Uterus (tissue), 4 donors: Measurements from ENCODE around the gene UBE2D3. TPM values are rescaled to one million over a fixed set of nuclear protein-coding genes. Genes with fewer than 3 reads are reported as not detected.

Experiments
- DNase-seq, 2 donors: peaks; one replicate each; pipeline ENCODE4 v3.0.0-alpha.2; 2019 to 2020
- H3K27ac ChIP-seq, 2 donors: fragments of 200-600 bp; sonication (generic); 1 replicate in 1 of 2; 2 replicates in 1 of 2; pipeline ENCODE4 v1.5.1; 2016 to 2018
- H3K27me3 ChIP-seq, 2 donors: fragments of 200-600 bp; sonication (generic); one replicate each; pipeline ENCODE4 v1.5.1; 2018 to 2019; ENCODE audit warnings: control low read depth in 1 of 2
- H3K36me3 ChIP-seq, 2 donors: fragments of 200-600 bp; sonication (generic); one replicate each; pipeline ENCODE4 v1.5.1; 2019; ENCODE audit warnings: control low read depth in 1 of 2
- H3K4me1 ChIP-seq, 2 donors: fragments of 200-600 bp; sonication (generic); one replicate each; pipeline ENCODE4 v1.5.1; 2018 to 2019; ENCODE audit warnings: control low read depth in 1 of 2
- H3K4me3 ChIP-seq, 2 donors: fragments of 200-600 bp; sonication (generic); 1 replicate in 1 of 2; 2 replicates in 1 of 2; pipeline ENCODE4 v1.5.1; 2018 to 2019; ENCODE audit warnings: mild to moderate bottlenecking in 1 of 2
- H3K9me3 ChIP-seq, 2 donors: fragments of 200-600 bp; sonication (generic); one replicate each; pipeline ENCODE4 v1.5.1; 2019; ENCODE audit warnings: control low read depth in 1 of 2
- CTCF ChIP-seq, 4 experiments: fragments of 200-600 bp in 2 of 4; fragments of 450-650 bp in 2 of 4; sonication (generic) in 2 of 4; IDR thresholded peaks; one replicate each; pipeline ENCODE4 v1.5.1; 2016 to 2019; ENCODE audit warnings: antibody characterized with exemption in 4 of 4, mild to moderate bottlenecking in 2 of 4, moderate library complexity in 1 of 4
- POLR2A ChIP-seq, 2 donors: fragments of 450-650 bp; IDR thresholded peaks; one replicate each; pipeline ENCODE4 v1.6.1; 2016; ENCODE audit warnings: antibody characterized with exemption in 2 of 2, mild to moderate bottlenecking in 1 of 2, moderate library complexity in 1 of 2
- intact Hi-C: fragments of 100-400 bp; cut with DNase I; formaldehyde crosslinking; loops from one replicate; pipeline ENCODE4 v1.15.1; 2023; ENCODE audit warnings: low total_unique reads
- total RNA-seq, 4 donors: library from RNA; depleted of rRNA in 3 of 4; stranded (reverse); fragments of >200 nt in 3 of 4; gene quantifications; one replicate each; pipeline versions ENCODE4 v1.1.0 to v1.2.4, GENCODE V29; 2014 to 2023
- donor health status: DM: yes; HTN: yes; CAD: no.

The UBE2D3 gene
- total RNA-seq: 100 to 1,000 TPM; 261 to 496 (median 294) TPM

GRCh38 chr4:102826890-102827673 is at the start of gene UBE2D3:
TSS of gene UBE2D3 (minus strand) at chr4:102827551. CDS start at chr4:102826508, 1,043 bp downstream.
- DNase-seq: peak; percentile 95 to 96
- TF ChIP-seq CTCF (IDR thresholded peaks at IDR 0.05) (no peak), POLR2A (IDR thresholded peaks at IDR 0.05) (peak; percentile 50 to 88)
- Histone ChIP-seq H3K27me3 (no peaks in the 10 kb centered on the region), H3K9me3 (no peaks in the 10 kb centered on the region), H3K27ac (peak within 1 kb of the TSS; percentile 98 to 99), H3K36me3 (no peaks in the 10 kb centered on the region), H3K4me3 (peak within 1 kb of the TSS; percentile 60 to 85), H3K4me1 (peaks cover 0 to 4% of the 10 kb centered on the region in 2 donors)
- intact Hi-C loops: loop anchor here (2.0 to 10.0 kb wide), 2 partner anchors 42 to 62 kb away; partner anchors contain the start of genes CISD2 and MANBA

GRCh38 chr4:102871772-102872171 is 44.4 kb upstream of the UBE2D3 start:
- intact Hi-C loops: no loop called here
- no peaks in the 10 kb centered on the region for H3K36me3 ChIP-seq
- no peak overlapping the region for H3K27ac ChIP-seq
- TF ChIP-seq CTCF (IDR thresholded peaks at IDR 0.05): no peak
- TF ChIP-seq POLR2A (IDR thresholded peaks at IDR 0.05): no peak
- H3K4me3 ChIP-seq: no peak overlapping the region
- H3K27me3 ChIP-seq: no peaks in the 10 kb centered on the region
- H3K4me1 ChIP-seq: peaks cover 0 to 8% of the 10 kb centered on the region in 2 donors
- no peak for DNase-seq
- no peaks in the 10 kb centered on the region for H3K9me3 ChIP-seq

GRCh38 chr4:102869569-102870197 is 42.3 kb upstream of the UBE2D3 start:
- no peak for DNase-seq
- Histone ChIP-seq H3K27ac (peak overlapping the region; percentile 95 to 98), H3K36me3 (no peaks in the 10 kb centered on the region), H3K9me3 (no peaks in the 10 kb centered on the region), H3K27me3 (no peaks in the 10 kb centered on the region), H3K4me3 (peak overlapping the region; percentile 52 to 56), H3K4me1 (peaks cover 0 to 8% of the 10 kb centered on the region in 2 donors)
- no peak for TF ChIP-seq POLR2A (IDR thresholded peaks at IDR 0.05)
- no peak for TF ChIP-seq CTCF (IDR thresholded peaks at IDR 0.05)
- intact Hi-C loops: loop anchor here (2.0 kb wide), 1 partner anchor 43 kb away; the partner anchor contains the start of gene UBE2D3

- peak; percentile 90 to 91 for DNase-seq
- Histone ChIP-seq H3K4me3 (peak within 1 kb of the TSS; percentile 52 to 56), H3K36me3 (no peaks in the 10 kb centered on the region), H3K27me3 (no peaks in the 10 kb centered on the region), H3K4me1 (peaks cover 0 to 8% of the 10 kb centered on the region in 2 donors), H3K9me3 (no peaks in the 10 kb centered on the region), H3K27ac (peak within 1 kb of the TSS; percentile 95 to 98)
- intact Hi-C loops: loop anchor here (2.0 kb wide), 1 partner anchor 42 kb away; the partner anchor contains the start of gene UBE2D3
- TF ChIP-seq POLR2A (IDR thresholded peaks at IDR 0.05): peak; percentile 76 to 77
- TF ChIP-seq CTCF (IDR thresholded peaks at IDR 0.05): peak in 3 of 4 experiments; percentile 6 to 28 (median 27)
Measured at GRCh38 chr4:102868781-102869568, 41.6 kb upstream of the UBE2D3 start, which contains the start of gene CISD2. TSS of gene CISD2 (plus strand) at chr4:102868992. CDS start at chr4:102869085, 93 bp downstream.
